HCT116 (cell line): ENCODE measurements around the gene IL6R. TPM values are rescaled to one million over a fixed set of nuclear protein-coding genes. Genes with fewer than 3 reads are reported as not detected.

Experiments used
- ATAC-seq: fragments of 200-7000 bp; cut with Tn5 transposase; 2 replicates; pipeline ENCODE4 v1.9.1; 2020; ENCODE audit warnings: mild to moderate bottlenecking, moderate library complexity
- BruUV-seq: library from RNA; stranded (reverse); fragments of 400-500 nt; replicated peaks from 2 replicates; lab custom pipeline; 2021; lab: Mats Ljungman, UMichigan
- CTCF ChIA-PET: fragments of 300-600 bp; sonication (Branson Sonifier 250); formaldehyde crosslinking; loops from one replicate; lab custom pipeline; 2021; ENCODE audit warnings: antibody characterized with exemption; lab: Charles Lee
- POLR2A ChIA-PET: fragments of 300-600, 350-600 bp; sonication (Branson Sonifier 250); formaldehyde crosslinking; loops from one replicate; lab custom pipeline; 2021; ENCODE audit warnings: antibody characterized with exemption; lab: Charles Lee
- RAD21 ChIA-PET, 2 experiments: fragments of 300-600 bp; sonication (Branson Sonifier 250); formaldehyde crosslinking; loops; one replicate each; lab custom pipeline; 2023; ENCODE audit warnings: low total read pairs in 2 of 2; ENCODE audit not compliant: uncharacterized antibody in 2 of 2, unreplicated experiment in 2 of 2, low non-redundant PET in 1 of 2; lab: Charles Lee
- DNase-seq: peaks from one replicate; pipeline ENCODE4 v3.0.0-alpha.2; 2010; ENCODE audit warnings: low read depth, low spot score
- H2AFZ ChIP-seq: fragments of 200-600 bp; shearing (Covaris generic), sonication (generic); 2 replicates; pipeline ENCODE4 v1.6.1; 2017; ENCODE audit warnings: low read depth, mixed run types, mixed read lengths, antibody characterized with exemption, low read length; ENCODE audit not compliant: poor library complexity, severe bottlenecking
- H3K27ac ChIP-seq: 2 replicates; pipeline ENCODE4 v1.5.1; 2012; ENCODE audit warnings: low read depth, low read length
- H3K27me3 ChIP-seq: fragments of 200-600 bp; sonication (generic); 2 replicates; pipeline ENCODE4 v1.6.1; 2016; ENCODE audit warnings: mixed run types, low read length, mixed read lengths; ENCODE audit not compliant: insufficient read depth
- H3K36me3 ChIP-seq, 2 experiments: fragments of 200-500 bp in 1 of 2; fragments of 200-600 bp in 1 of 2; sonication (Bioruptor generic) in 1 of 2; sonication (generic) in 1 of 2; 2 replicates each; pipeline versions ENCODE4 v1.5.1 to v1.6.1; 2014 to 2016; ENCODE audit warnings: low read length in 2 of 2, inconsistent platforms in 1 of 2, mixed read lengths in 1 of 2, mixed run types in 1 of 2; ENCODE audit not compliant: insufficient read depth in 2 of 2, control insufficient read depth in 1 of 2
- H3K4me1 ChIP-seq, 2 experiments: fragments of 200-600 bp in 1 of 2; sonication (generic) in 1 of 2; 2 replicates each; pipeline versions ENCODE4 v1.5.1 to v1.6.1; 2012 to 2017; ENCODE audit warnings: low read length in 2 of 2, inconsistent platforms in 1 of 2, mild to moderate bottlenecking in 1 of 2, mixed read lengths in 1 of 2, mixed run types in 1 of 2, moderate library complexity in 1 of 2; ENCODE audit not compliant: insufficient read depth in 2 of 2, control insufficient read depth in 1 of 2
- H3K4me2 ChIP-seq: fragments of 200-600 bp; sonication (generic); 2 replicates; pipeline ENCODE4 v1.6.1; 2017; ENCODE audit warnings: mixed run types, low read length, mixed read lengths
- H3K4me3 ChIP-seq, 2 experiments: fragments of 200-600 bp in 1 of 2; sonication (generic) in 1 of 2; replicated peaks in 1 of 2; 2 replicates each; pipeline ENCODE4 v1.5.1; 2011 to 2016; ENCODE audit warnings: low read length in 2 of 2, control low read depth in 1 of 2, low read depth in 1 of 2, mild to moderate bottlenecking in 1 of 2, mixed read lengths in 1 of 2, mixed run types in 1 of 2
- H3K79me2 ChIP-seq: fragments of 200-600 bp; sonication (generic); 2 replicates; pipeline ENCODE4 v1.6.1; 2017; ENCODE audit warnings: mild to moderate bottlenecking, mixed run types, low read length, moderate library complexity, mixed read lengths; ENCODE audit not compliant: insufficient read depth
- H3K9ac ChIP-seq: fragments of 200-600 bp; sonication (generic); 2 replicates; pipeline ENCODE4 v1.6.1; 2016; ENCODE audit warnings: low read length, mixed read lengths
- H3K9me2 ChIP-seq: fragments of 200-600 bp; sonication (generic), shearing (Covaris generic); 2 replicates; pipeline ENCODE4 v1.6.1; 2017; ENCODE audit warnings: mixed run types, mild to moderate bottlenecking, moderate library complexity; ENCODE audit not compliant: insufficient read depth
- H3K9me3 ChIP-seq, 2 experiments: fragments of 200-500 bp in 1 of 2; fragments of 200-600 bp in 1 of 2; sonication (Bioruptor generic) in 1 of 2; sonication (generic) in 1 of 2; 2 replicates each; pipeline ENCODE4 v1.6.1; 2014 to 2017; ENCODE audit warnings: low read length in 2 of 2, mixed read lengths in 2 of 2, inconsistent platforms in 1 of 2, low read depth in 1 of 2, mild to moderate bottlenecking in 1 of 2, mixed run types in 1 of 2, moderate library complexity in 1 of 2; ENCODE audit not compliant: control insufficient read depth in 1 of 2, insufficient read depth in 1 of 2
- H4K20me1 ChIP-seq: fragments of 200-600 bp; sonication (generic), shearing (Covaris generic); 2 replicates; pipeline ENCODE4 v1.6.1; 2017; ENCODE audit warnings: mixed run types, mild to moderate bottlenecking, moderate library complexity; ENCODE audit not compliant: insufficient read depth
- ATF3 ChIP-seq: IDR thresholded peaks from 2 replicates; pipeline ENCODE4 v1.6.1; 2012
- CBX3 ChIP-seq: IDR thresholded peaks from 2 replicates; pipeline ENCODE4 v1.6.1; 2012; ENCODE audit warnings: low read depth
- CEBPB ChIP-seq: IDR thresholded peaks from 2 replicates; pipeline ENCODE4 v1.6.1; 2012; ENCODE audit warnings: low read depth
- CTCF ChIP-seq, 3 experiments: fragments of 200-600 bp in 1 of 3; sonication (generic) in 1 of 3; IDR thresholded peaks in 2 of 3; conservative IDR thresholded peaks in 1 of 3; 2 replicates each; pipeline ENCODE4 v1.5.1; 2012 to 2017; ENCODE audit warnings: low read depth in 2 of 3, low read length in 2 of 3, antibody characterized with exemption in 1 of 3, borderline replicate concordance in 1 of 3, control low read depth in 1 of 3, mild to moderate bottlenecking in 1 of 3, mixed read lengths in 1 of 3, mixed run types in 1 of 3, moderate library complexity in 1 of 3; ENCODE audit not compliant: insufficient read depth in 1 of 3
- EGR1 ChIP-seq: IDR thresholded peaks from 2 replicates; pipeline ENCODE4 v1.6.1; 2012; ENCODE audit warnings: low read depth
- ELF1 ChIP-seq: IDR thresholded peaks from 2 replicates; pipeline ENCODE4 v1.6.1; 2012; ENCODE audit warnings: low read depth, borderline replicate concordance
- EZH2 ChIP-seq: fragments of 200-600 bp; sonication (generic); IDR thresholded peaks from 2 replicates; pipeline ENCODE4 v1.6.1; 2017; ENCODE audit warnings: antibody characterized with exemption, mixed run types
- EZH2phosphoT487 ChIP-seq: fragments of 200-600 bp; IDR thresholded peaks from 2 replicates; pipeline ENCODE4 v1.6.1; 2018; ENCODE audit warnings: antibody characterized with exemption, borderline replicate concordance
- FOSL1 ChIP-seq: IDR thresholded peaks from 2 replicates; pipeline ENCODE4 v1.6.1; 2012; ENCODE audit warnings: low read depth
- JUND ChIP-seq: IDR thresholded peaks from 2 replicates; pipeline ENCODE4 v1.6.1; 2012
- POLR2A ChIP-seq: IDR thresholded peaks from 2 replicates; pipeline ENCODE4 v1.7.0; 2011; ENCODE audit warnings: borderline replicate concordance; ENCODE audit not compliant: insufficient read depth, insufficient read length; ENCODE audit errors: extremely low read depth
- RAD21 ChIP-seq: IDR thresholded peaks from 2 replicates; pipeline ENCODE4 v1.6.1; 2012; ENCODE audit warnings: low read depth, mild to moderate bottlenecking
- SIN3A ChIP-seq: IDR thresholded peaks from 2 replicates; pipeline ENCODE4 v1.6.1; 2012; ENCODE audit warnings: low read depth
- SP1 ChIP-seq: IDR thresholded peaks from 2 replicates; pipeline ENCODE4 v1.6.1; 2012; ENCODE audit warnings: low read depth
- SRF ChIP-seq: IDR thresholded peaks from 2 replicates; pipeline ENCODE4 v1.6.1; 2012; ENCODE audit warnings: low read depth
- TCF7L2 ChIP-seq: IDR thresholded peaks from 2 replicates; pipeline ENCODE4 v1.7.0; 2011; ENCODE audit warnings: borderline replicate concordance, inconsistent platforms; ENCODE audit not compliant: insufficient read depth, insufficient read length; ENCODE audit errors: extremely low read depth
- ZBTB33 ChIP-seq: IDR thresholded peaks from 2 replicates; pipeline ENCODE4 v1.6.1; 2011; ENCODE audit warnings: mild to moderate bottlenecking, low read length, moderate library complexity; ENCODE audit not compliant: insufficient replicate concordance; ENCODE audit errors: extremely low read depth
- ZFX ChIP-seq: fragments of 450-650 bp; IDR thresholded peaks from 2 replicates; pipeline ENCODE4 v1.6.1; 2017
- ZNF274 ChIP-seq: fragments of 200-500 bp; sonication (Bioruptor generic); IDR thresholded peaks from 2 replicates; pipeline ENCODE4 v1.6.1; 2014; ENCODE audit warnings: mild to moderate bottlenecking, low read depth, low read length, inconsistent platforms
- intact Hi-C: fragments of 100-400 bp; cut with micrococcal nuclease; formaldehyde crosslinking; loops from 2 replicates; pipeline ENCODE4 v1.10.0; 2022
- total RNA-seq: library from RNA; stranded (reverse); gene quantifications from one replicate; pipeline ENCODE4 v1.2.1, GENCODE V29; 2021; ENCODE audit not compliant: unreplicated experiment

The IL6R gene
- total RNA-seq, 1 experiment from 2014 or later, result 6.8 TPM

GRCh38 chr1:154514066-154514553, 109.0 kb downstream of the IL6R start:
- Histone ChIP-seq H3K36me3 (no peaks in the 10 kb centered on the region), H3K4me2 (no peak overlapping the region), H3K4me3 (no peak overlapping the region), H2AFZ (no peak overlapping the region), H3K9me2 (no peaks in the 10 kb centered on the region), H3K9me3 (no peaks in the 10 kb centered on the region), H3K27ac (no peak overlapping the region), H4K20me1 (no peaks in the 10 kb centered on the region), H3K79me2 (no peaks in the 10 kb centered on the region), H3K9ac (no peak overlapping the region), H3K27me3 (no peaks in the 10 kb centered on the region), H3K4me1 (0 out of 4 replicates have a peak, but pooled peaks cover 0 to 3% of the 10 kb centered on the region in 2 experiments)
- DNase-seq (no peak), ATAC-seq (no peak)
- ChIA-PET POLR2A (no interaction called here), CTCF (no interaction called here), RAD21 (interaction anchor here in 1 of 2 experiments (0.6 kb wide), 1 partner anchor 810 kb away, joined by 3 read pairs; no protein-coding TSS in a partner anchor)
- intact Hi-C loops, result no loop called here
- BruUV-seq, result no TSS peak
- TF ChIP-seq EGR1 (no peak), ZNF274 (no peak), SIN3A (no peak), FOSL1 (no peak), ZBTB33 (no peak), CEBPB (no peak), ATF3 (no peak), POLR2A (no peak), EZH2phosphoT487 (no peak), SP1 (no peak), CTCF (IDR thresholded peaks at IDR 0.05 in 2 of 3, conservative IDR thresholded peaks at IDR 0.05 in 1 of 3; ENCODE audit: borderline replicate concordance in 1 of 3, insufficient read depth in 1 of 3, low read depth in 2 of 3, low read length in 2 of 3) (no peak), SRF (no peak), CBX3 (no peak), ZFX (no peak), RAD21 (no peak), JUND (no peak), TCF7L2 (no peak), ELF1 (no peak), EZH2 (no peak)
- TF ChIP-seq, all 23 proteins: peak for 0
